WTC11 (cell line): Measurements from ENCODE around the gene TSPAN5. TPM values are rescaled to one million over a fixed set of nuclear protein-coding genes. Genes with fewer than 3 reads are reported as not detected.

Experiments used
- ATAC-seq: fragments of 200-7000 bp; cut with Tn5 transposase; 2 replicates; pipeline ENCODE4 v1.10.0; 2021; ENCODE audit warnings: mild to moderate bottlenecking, moderate library complexity
- CTCF ChIA-PET: fragments of 300-600 bp; sonication (Branson Sonifier 250); formaldehyde crosslinking; loops from one replicate; lab custom pipeline; 2021; ENCODE audit warnings: antibody characterized with exemption; lab: Charles Lee
- POLR2A ChIA-PET: fragments of 350-600 bp; sonication (Branson Sonifier 250); formaldehyde crosslinking; loops from one replicate; lab custom pipeline; 2021; ENCODE audit warnings: antibody characterized with exemption; lab: Charles Lee
- DNase-seq: peaks from one replicate; pipeline ENCODE4 v3.0.0; 2021; ENCODE audit warnings: low spot score
- H3K27ac Mint-ChIP-seq: 2 replicates; pipeline ENCODE4 v1.8.0; 2021; ENCODE audit warnings: mixed read lengths
- H3K27me3 Mint-ChIP-seq: 2 replicates; pipeline ENCODE4 v1.8.0; 2021; ENCODE audit warnings: low read depth, mild to moderate bottlenecking, moderate library complexity, mixed read lengths
- H3K36me3 Mint-ChIP-seq: 2 replicates; pipeline ENCODE4 v1.8.0; 2021; ENCODE audit warnings: mixed read lengths
- H3K4me1 Mint-ChIP-seq: 2 replicates; pipeline ENCODE4 v1.8.0; 2022; ENCODE audit warnings: mixed read lengths
- H3K4me3 Mint-ChIP-seq: 2 replicates; pipeline ENCODE4 v1.8.0; 2021; ENCODE audit warnings: mild to moderate bottlenecking, moderate library complexity, mixed read lengths
- H3K9me3 Mint-ChIP-seq: 2 replicates; pipeline ENCODE4 v1.8.0; 2021; ENCODE audit warnings: mixed read lengths
- EMX1 ChIP-seq: fragments of 250-450 bp; sonication (Bioruptor Pico); IDR thresholded peaks from 2 replicates; pipeline ENCODE4 v1.8.0; 2021; ENCODE audit warnings: mild to moderate bottlenecking
- JUN ChIP-seq: sonication (generic); formaldehyde crosslinking; IDR thresholded peaks from 2 replicates; pipeline ENCODE4 v1.8.0; 2023; ENCODE audit warnings: mild to moderate bottlenecking, missing genetic modification reagents
- RELA ChIP-seq: sonication (generic); formaldehyde crosslinking; IDR thresholded peaks from 2 replicates; pipeline ENCODE4 v1.8.1; 2022; ENCODE audit warnings: missing genetic modification reagents, mild to moderate bottlenecking, borderline replicate concordance
- TEAD1 ChIP-seq: sonication (generic); formaldehyde crosslinking; IDR thresholded peaks from 2 replicates; pipeline ENCODE4 v1.8.0; 2022; ENCODE audit warnings: mild to moderate bottlenecking, missing genetic modification reagents
- ZNF232 ChIP-seq: sonication (generic); formaldehyde crosslinking; IDR thresholded peaks from 2 replicates; pipeline ENCODE4 v1.8.0; 2022; ENCODE audit warnings: mild to moderate bottlenecking, missing genetic modification reagents
- ZNF396 ChIP-seq: fragments of 250-450 bp; sonication (Bioruptor Pico); IDR thresholded peaks from 2 replicates; pipeline ENCODE4 v1.8.0; 2021; ENCODE audit warnings: mild to moderate bottlenecking, moderate library complexity, borderline replicate concordance
- total RNA-seq: library from RNA; stranded (reverse); gene quantifications from 3 replicates; pipeline ENCODE4 v1.2.3, GENCODE V29; 2021
- TF ChIP-seq, protein P1 (sequence below): fragments of 250-450 bp; sonication (Bioruptor Pico); conservative IDR thresholded peaks from 2 replicates; pipeline ENCODE4 v1.9.0; 2021; ENCODE audit warnings: mild to moderate bottlenecking
- TF ChIP-seq, protein P2 (sequence below): sonication (generic); formaldehyde crosslinking; IDR thresholded peaks from 2 replicates; pipeline ENCODE4 v1.8.0; 2023; ENCODE audit warnings: mild to moderate bottlenecking, missing genetic modification reagents
- TF ChIP-seq, protein P3 (sequence below): sonication (generic); formaldehyde crosslinking; IDR thresholded peaks from 2 replicates; pipeline ENCODE4 v1.8.1; 2023; ENCODE audit warnings: mild to moderate bottlenecking, missing genetic modification reagents, borderline replicate concordance
- TF ChIP-seq, protein P4 (sequence below): fragments of 200-600 bp; IDR thresholded peaks from 2 replicates; pipeline ENCODE4 v1.8.0; 2022; ENCODE audit warnings: antibody characterized with exemption
- TF ChIP-seq, protein P5 (sequence below): sonication (generic); formaldehyde crosslinking; IDR thresholded peaks from 2 replicates; pipeline ENCODE4 v1.8.1; 2023; ENCODE audit warnings: mild to moderate bottlenecking, moderate library complexity, missing genetic modification reagents

Gene TSPAN5
- total RNA-seq, 1 experiment from 2014 or later = 22.7 TPM

DNA sequence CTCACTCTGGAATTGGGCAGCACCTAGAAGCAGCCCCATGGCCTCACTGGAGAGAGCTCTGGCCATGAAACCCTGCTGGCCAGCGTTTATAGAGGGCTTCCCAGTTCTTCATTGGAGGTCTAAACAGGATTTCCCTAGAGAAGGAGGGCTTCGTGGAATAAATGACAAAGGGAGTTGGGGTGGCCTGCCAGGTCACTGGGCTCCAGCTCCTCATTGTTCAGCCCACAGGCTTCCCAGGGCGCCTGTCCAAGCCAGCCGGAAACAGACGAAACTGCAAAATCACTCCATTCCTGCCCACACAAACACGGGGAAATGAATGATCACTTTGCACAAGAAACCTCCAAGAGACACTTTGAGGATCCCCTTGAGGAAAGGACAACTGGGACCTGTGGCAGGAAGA is 189.7 kb downstream of the TSPAN5 start (continued):
- no peak for TF ChIP-seq ZNF396 (CRISPR knock-in tag)
- TF ChIP-seq, protein P1, sequence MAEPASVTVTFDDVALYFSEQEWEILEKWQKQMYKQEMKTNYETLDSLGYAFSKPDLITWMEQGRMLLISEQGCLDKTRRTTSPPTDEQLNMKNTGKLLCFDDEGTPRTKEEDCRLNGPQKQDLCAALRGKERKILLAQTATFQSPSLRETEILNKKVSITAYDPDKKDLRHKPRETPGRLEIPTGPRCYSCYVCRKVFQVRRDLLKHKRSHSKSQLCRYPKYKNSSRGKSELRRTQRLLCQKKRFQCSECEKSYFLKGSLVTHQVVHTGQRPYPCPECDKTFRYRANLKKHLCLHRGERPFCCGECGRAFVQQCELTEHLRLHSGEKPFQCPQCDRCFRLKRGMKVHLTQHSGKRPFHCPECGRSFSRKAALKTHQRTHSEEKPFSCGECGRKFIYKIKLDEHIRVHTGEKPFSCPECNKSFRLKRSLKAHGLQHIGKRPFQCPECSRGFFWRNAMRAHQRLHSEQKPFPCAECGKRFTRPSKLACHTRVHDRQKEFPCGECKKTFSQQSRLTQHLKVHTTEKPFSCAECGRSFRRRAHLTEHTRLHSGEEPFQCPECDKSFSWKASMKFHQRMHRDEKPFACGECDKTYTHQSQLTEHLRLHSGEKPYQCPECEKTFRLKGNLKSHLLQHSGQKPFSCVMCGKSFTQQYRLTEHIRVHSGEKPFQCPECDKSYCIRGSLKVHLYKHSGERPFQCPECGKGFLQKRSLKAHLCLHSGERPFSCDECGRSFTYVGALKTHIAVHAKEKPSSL (CRISPR knock-in tag) = no peak
- TF ChIP-seq RELA (CRISPR knock-in tag) = no peak
- TF ChIP-seq JUN (CRISPR knock-in tag) = no peak
- TF ChIP-seq, protein P2, sequence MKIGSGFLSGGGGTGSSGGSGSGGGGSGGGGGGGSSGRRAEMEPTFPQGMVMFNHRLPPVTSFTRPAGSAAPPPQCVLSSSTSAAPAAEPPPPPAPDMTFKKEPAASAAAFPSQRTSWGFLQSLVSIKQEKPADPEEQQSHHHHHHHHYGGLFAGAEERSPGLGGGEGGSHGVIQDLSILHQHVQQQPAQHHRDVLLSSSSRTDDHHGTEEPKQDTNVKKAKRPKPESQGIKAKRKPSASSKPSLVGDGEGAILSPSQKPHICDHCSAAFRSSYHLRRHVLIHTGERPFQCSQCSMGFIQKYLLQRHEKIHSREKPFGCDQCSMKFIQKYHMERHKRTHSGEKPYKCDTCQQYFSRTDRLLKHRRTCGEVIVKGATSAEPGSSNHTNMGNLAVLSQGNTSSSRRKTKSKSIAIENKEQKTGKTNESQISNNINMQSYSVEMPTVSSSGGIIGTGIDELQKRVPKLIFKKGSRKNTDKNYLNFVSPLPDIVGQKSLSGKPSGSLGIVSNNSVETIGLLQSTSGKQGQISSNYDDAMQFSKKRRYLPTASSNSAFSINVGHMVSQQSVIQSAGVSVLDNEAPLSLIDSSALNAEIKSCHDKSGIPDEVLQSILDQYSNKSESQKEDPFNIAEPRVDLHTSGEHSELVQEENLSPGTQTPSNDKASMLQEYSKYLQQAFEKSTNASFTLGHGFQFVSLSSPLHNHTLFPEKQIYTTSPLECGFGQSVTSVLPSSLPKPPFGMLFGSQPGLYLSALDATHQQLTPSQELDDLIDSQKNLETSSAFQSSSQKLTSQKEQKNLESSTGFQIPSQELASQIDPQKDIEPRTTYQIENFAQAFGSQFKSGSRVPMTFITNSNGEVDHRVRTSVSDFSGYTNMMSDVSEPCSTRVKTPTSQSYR (CRISPR knock-in tag) = no peak
- TF ChIP-seq, protein P3, sequence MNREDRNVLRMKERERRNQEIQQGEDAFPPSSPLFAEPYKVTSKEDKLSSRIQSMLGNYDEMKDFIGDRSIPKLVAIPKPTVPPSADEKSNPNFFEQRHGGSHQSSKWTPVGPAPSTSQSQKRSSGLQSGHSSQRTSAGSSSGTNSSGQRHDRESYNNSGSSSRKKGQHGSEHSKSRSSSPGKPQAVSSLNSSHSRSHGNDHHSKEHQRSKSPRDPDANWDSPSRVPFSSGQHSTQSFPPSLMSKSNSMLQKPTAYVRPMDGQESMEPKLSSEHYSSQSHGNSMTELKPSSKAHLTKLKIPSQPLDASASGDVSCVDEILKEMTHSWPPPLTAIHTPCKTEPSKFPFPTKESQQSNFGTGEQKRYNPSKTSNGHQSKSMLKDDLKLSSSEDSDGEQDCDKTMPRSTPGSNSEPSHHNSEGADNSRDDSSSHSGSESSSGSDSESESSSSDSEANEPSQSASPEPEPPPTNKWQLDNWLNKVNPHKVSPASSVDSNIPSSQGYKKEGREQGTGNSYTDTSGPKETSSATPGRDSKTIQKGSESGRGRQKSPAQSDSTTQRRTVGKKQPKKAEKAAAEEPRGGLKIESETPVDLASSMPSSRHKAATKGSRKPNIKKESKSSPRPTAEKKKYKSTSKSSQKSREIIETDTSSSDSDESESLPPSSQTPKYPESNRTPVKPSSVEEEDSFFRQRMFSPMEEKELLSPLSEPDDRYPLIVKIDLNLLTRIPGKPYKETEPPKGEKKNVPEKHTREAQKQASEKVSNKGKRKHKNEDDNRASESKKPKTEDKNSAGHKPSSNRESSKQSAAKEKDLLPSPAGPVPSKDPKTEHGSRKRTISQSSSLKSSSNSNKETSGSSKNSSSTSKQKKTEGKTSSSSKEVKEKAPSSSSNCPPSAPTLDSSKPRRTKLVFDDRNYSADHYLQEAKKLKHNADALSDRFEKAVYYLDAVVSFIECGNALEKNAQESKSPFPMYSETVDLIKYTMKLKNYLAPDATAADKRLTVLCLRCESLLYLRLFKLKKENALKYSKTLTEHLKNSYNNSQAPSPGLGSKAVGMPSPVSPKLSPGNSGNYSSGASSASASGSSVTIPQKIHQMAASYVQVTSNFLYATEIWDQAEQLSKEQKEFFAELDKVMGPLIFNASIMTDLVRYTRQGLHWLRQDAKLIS (CRISPR knock-in tag) = no peak
- no peak for TF ChIP-seq EMX1 (CRISPR knock-in tag)

DNA sequence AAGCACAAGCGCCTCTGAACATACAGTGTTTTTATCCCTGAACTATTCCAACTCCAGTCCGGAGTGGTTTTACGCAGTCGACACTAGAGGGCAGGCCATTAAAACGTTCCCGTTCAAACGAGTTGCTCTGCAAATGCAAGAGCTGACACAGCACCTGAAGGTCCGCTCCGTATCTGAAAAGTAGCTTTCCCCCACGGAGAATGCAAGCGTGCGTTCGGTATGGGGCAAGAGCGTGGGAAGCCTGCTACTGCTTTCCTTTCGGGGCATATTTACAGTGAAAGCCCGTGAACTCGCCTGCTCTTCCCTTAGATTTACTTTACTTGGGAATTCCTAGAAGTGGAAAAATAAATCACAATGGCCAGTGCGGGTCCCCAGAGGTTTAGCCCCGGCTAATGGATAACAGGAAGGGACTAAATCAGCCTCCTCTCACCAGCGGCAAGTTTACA is 190.8 kb downstream of the TSPAN5 start:
- no peaks in the 10 kb centered on the region for H3K27me3 Mint-ChIP-seq
- H3K9me3 Mint-ChIP-seq = no peaks in the 10 kb centered on the region
- ChIA-PET CTCF (interaction anchor here (0.6 to 2.5 kb wide), 56 partner anchors 9 to 995 kb away, joined by 3 to 18 read pairs (median 3); partner anchors contain the start of genes METAP1, STPG2 and TSPAN5), POLR2A (interaction anchor here (0.5 to 2.3 kb wide), 4 partner anchors 98 to 408 kb away, joined by 4 to 6 read pairs (median 4); partner anchors contain the start of gene TSPAN5)
- DNase-seq (peak; percentile 73), ATAC-seq (peak; percentile 96)
- peaks cover 18% of the 10 kb centered on the region for H3K36me3 Mint-ChIP-seq
- H3K27ac Mint-ChIP-seq = peak overlapping the region; percentile 32; the same call in 1 of the 2 replicates
- peak overlapping the region; percentile 67 for H3K4me3 Mint-ChIP-seq
- H3K4me1 Mint-ChIP-seq = peaks cover 10% of the 10 kb centered on the region
- TF ChIP-seq, protein P4, sequence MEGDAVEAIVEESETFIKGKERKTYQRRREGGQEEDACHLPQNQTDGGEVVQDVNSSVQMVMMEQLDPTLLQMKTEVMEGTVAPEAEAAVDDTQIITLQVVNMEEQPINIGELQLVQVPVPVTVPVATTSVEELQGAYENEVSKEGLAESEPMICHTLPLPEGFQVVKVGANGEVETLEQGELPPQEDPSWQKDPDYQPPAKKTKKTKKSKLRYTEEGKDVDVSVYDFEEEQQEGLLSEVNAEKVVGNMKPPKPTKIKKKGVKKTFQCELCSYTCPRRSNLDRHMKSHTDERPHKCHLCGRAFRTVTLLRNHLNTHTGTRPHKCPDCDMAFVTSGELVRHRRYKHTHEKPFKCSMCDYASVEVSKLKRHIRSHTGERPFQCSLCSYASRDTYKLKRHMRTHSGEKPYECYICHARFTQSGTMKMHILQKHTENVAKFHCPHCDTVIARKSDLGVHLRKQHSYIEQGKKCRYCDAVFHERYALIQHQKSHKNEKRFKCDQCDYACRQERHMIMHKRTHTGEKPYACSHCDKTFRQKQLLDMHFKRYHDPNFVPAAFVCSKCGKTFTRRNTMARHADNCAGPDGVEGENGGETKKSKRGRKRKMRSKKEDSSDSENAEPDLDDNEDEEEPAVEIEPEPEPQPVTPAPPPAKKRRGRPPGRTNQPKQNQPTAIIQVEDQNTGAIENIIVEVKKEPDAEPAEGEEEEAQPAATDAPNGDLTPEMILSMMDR = peak; percentile 57; the same call in 1 of the 2 replicates
- TF ChIP-seq, protein P5, sequence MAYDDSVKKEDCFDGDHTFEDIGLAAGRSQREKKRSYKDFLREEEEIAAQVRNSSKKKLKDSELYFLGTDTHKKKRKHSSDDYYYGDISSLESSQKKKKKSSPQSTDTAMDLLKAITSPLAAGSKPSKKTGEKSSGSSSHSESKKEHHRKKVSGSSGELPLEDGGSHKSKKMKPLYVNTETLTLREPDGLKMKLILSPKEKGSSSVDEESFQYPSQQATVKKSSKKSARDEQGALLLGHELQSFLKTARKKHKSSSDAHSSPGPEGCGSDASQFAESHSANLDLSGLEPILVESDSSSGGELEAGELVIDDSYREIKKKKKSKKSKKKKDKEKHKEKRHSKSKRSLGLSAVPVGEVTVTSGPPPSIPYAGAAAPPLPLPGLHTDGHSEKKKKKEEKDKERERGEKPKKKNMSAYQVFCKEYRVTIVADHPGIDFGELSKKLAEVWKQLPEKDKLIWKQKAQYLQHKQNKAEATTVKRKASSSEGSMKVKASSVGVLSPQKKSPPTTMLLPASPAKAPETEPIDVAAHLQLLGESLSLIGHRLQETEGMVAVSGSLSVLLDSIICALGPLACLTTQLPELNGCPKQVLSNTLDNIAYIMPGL (CRISPR knock-in tag) = 0 out of 2 replicates have a peak, but pooled peaks have one; percentile 51
- TF ChIP-seq ZNF232 (CRISPR knock-in tag) (no peak), TEAD1 (no peak)
